ENCODE measurements around the gene TMPRSS4.

TMPRSS4 gene

GRCh38 chr11:118105657-118106305, 28.9 kb downstream of the TMPRSS4 start:
- no peak for ATAC-seq
- no peak for DNase-seq

GRCh38 chr11:118106789-118107335, 30.0 kb downstream of the TMPRSS4 start:
- no peak for ATAC-seq
- DNase-seq = no peak

- DNase-seq (no peak), ATAC-seq (no peak)
Observed at GRCh38 chr11:118108513-118108912, 31.6 kb downstream of the TMPRSS4 start.

DNA sequence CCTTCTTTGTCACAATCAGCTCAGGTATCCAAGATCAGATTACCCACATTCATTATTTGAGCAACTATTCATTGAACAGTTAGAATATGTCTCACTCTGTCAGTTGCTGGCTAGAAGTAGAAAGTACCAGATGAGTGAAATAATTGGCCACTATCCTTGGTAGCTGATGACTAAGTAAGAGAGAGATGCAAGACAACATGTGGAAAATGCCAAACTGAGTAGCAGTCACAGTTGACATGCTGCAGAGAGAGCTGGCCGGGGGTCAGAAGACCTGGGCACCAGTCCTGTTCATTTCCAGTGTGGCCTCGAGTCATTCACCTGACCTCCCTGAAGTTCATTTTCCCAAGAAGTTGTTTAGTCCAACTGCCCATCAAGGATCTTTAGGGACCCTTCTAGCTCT, 32.4 kb downstream of the TMPRSS4 start:
- DNase-seq (no peak), ATAC-seq (no peak)

GRCh38 chr11:118111019-118111743, 34.3 kb downstream of the TMPRSS4 start:
- DNase-seq (no peak), ATAC-seq (no peak)

- no peak for DNase-seq
- no peak for ATAC-seq
Observed at GRCh38 chr11:118111744-118112035, 34.8 kb downstream of the TMPRSS4 start.

DNA sequence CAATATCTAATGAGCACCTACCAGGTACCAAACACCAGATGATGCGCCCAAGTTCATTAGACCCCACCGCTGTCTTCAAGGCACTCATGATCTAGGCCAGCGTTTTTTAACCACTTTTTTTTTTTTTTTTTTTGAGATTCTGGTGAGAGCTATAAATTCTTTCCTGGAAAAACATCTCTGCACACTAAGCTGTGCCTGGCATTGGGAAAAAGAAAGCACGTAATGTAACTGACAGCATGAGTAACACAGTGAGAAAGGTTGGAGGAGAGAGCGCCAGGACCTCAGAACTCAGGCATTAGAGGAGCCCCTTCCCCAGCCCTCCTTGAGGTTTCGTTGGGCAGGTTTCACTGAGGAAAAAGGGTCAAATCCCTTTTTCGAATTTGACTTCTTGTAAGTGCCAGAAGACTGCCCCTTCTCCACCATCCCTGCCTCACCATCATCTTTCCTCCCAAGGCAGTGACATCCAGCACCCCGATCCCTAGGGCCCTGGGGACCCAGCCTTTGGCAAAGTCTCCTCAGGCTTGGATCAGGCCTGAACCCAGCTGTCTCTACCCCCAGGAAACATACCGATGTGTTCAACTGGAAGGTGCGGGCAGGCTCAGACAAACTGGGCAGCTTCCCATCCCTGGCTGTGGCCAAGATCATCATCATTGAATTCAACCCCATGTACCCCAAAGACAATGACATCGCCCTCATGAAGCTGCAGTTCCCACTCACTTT, 36.0 kb downstream of the TMPRSS4 start:
- no peak for DNase-seq
- no peak for ATAC-seq

DNA sequence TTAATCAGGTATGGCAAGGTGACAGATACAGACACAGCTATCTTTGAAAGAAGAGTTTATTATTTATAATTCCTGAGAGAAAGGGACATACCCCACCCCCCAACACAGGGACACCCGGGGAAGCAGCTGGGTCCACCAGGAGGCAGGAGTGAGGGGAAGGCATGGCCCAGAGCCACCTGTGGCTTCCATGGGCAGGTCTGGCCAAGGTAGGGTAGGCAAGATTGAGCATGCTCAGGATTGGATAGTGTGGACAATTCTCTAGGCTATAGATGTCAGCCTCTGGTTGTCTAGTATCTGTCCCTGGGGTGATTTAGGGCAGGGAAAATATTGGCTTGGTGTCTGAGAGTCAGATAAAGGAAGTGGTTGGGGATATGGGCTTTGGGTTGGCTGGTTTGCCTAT, 37.4 kb downstream of the TMPRSS4 start:
- DNase-seq (no peak), ATAC-seq (no peak)

DNA sequence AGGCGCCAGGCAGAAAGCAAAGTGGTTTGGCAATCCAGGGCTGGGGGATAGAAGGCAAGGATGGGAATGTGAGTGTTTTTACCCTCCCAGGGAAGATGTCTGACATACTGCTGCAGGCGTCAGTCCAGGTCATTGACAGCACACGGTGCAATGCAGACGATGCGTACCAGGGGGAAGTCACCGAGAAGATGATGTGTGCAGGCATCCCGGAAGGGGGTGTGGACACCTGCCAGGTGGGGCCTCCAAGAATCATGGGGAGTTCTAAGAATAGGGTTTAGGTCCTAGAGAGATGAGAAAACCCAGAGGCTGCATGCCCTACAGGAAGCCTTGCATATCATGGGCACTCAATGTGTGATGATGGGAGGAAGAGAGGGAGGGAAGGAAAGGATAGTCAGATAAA, 38.2 kb downstream of the TMPRSS4 start:
- DNase-seq = no peak
- ATAC-seq = no peak

- DNase-seq (peak; percentile 13), ATAC-seq (peak; percentile 61)
Observed at GRCh38 chr11:118117790-118118601, 41.1 kb downstream of the TMPRSS4 start.

GRCh38 chr11:118120793-118121192, 43.9 kb downstream of the TMPRSS4 start:
- no peak for DNase-seq
- ATAC-seq = no peak

GRCh38 chr11:118124929-118125535, 48.2 kb downstream of the TMPRSS4 start:
- no peak for DNase-seq
- no peak for ATAC-seq

- DNase-seq = no peak
Observed at GRCh38 chr11:118126082-118126838, 49.4 kb downstream of the TMPRSS4 start.

DNA sequence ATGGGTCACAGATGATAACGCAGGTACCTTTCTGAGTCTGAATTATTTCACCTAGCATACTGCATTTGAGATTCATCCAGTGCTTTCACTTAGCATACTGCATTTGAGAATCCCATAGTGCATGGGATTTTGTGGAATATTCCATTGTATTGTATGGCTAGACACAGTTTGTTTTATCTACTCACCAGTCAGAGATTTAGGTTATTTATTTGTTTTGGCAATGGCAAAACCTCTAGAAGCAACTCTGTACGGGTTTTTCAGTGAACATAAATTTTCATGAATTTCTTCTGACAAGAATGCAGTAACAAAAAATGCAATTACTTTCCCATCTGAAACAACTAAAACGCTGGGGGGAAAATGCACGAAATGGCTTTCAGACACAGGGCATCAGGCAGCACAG, 51.4 kb downstream of the TMPRSS4 start:
- DNase-seq (no peak), ATAC-seq (no peak)

More at GRCh38 chr11:118126082-118126838, 49.4 kb downstream of the TMPRSS4 start:
- peak; percentile 52 for ATAC-seq

DNA sequence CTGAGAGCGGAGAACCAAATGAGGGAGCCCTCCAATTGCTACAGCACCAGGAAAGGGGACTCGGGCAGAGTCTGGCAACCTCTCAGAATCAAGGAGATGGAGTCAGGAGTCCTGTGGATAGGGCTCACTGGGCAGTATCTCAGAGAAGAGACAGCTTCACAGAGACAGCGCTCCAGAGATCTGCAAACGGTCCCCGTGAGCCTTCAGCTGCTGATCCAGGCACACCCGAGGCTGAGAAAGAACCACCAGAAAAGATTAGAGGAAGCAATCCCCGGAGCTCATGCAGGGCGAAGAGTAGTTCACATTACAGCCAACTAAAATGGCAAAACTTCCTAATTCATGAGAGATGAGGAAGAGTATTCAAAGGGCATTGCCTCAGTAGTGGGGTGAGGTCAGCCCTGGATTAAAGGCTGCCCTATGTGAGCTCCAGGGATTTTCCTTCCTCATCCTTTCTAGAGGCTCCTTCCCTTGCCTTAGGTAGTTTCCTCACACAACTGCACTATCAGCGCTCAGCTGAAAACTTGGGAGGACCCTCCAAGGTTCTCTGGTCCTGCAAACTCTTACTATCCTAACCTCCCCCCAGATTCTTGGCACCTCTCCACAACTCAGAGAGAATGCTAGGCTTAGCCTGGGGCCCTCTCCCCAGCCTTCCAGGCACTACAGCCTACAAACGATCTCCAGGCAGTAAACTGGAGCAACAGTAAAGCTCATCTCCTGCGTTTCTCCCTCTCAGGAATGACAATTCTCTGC, 52.0 kb downstream of the TMPRSS4 start:
- ATAC-seq = no peak
- DNase-seq = no peak

- DNase-seq (no peak), ATAC-seq (no peak)
Observed at GRCh38 chr11:118129471-118130172, 52.7 kb downstream of the TMPRSS4 start.

DNA sequence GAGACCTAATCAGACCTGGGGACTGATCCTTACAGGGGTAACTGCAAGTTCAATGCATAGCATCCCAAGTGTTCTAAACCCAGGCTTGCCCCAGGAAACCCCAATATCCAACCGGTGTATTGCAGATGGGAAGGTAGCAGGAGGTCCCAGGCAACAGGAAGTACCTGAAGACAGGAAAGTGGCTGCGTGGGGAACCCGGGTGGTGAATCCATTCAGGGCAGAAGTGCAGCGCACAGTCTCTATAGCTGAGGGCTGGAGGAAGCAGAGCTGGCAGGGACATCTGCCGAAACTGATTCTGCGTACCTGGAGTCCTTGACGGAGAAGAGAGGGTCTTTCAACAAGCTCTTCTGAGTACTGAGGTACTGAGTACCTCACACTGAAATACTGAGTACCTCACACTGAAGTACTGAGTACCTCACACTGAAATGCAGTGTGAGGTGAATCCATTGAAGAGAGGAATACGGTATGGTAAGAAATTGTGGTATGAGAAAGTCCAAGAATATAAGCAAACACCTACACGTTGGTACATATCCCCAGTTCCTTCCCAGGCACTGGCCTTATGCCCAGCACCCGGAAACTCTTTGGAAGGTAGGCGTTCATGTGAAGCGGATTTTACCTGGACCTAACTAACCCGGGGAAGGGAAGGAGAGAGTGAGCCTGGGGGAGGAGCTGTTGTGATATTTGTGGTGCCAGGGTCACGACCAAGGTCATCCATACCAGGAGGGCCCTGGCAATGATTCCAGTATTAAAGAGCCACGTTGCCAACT, 55.7 kb downstream of the TMPRSS4 start:
- no peak for DNase-seq
- no peak for ATAC-seq

GRCh38 chr11:118133816-118134215, 56.9 kb downstream of the TMPRSS4 start:
- no peak for ATAC-seq
- DNase-seq = no peak

Data from stimulated activated naive CD8-positive, alpha-beta T cell treated with anti-CD3 and anti-CD28 coated beads, Interleukin-15, Interleukin-2, amounts not matched to agents 100 U/mL and 50 U/mL, for 24 hours (primary cell).